Osteoblast (primary cell): ENCODE results near the gene ATP7B. TPM values are rescaled to one million over a fixed set of nuclear protein-coding genes. Genes with fewer than 3 reads are reported as not detected.

Experiments used
- DNase-seq: peaks from one replicate; pipeline ENCODE4 v3.0.0; 2011; ENCODE audit warnings: low spot score, mixed read lengths; ENCODE audit not compliant: insufficient read length; ENCODE audit errors: missing footprints
- H2AFZ ChIP-seq: 2 replicates; pipeline ENCODE4 v1.6.0; 2011; ENCODE audit warnings: mild to moderate bottlenecking, low read length
- H3K27ac ChIP-seq: 2 replicates; pipeline ENCODE4 v1.5.1; 2011; ENCODE audit warnings: mild to moderate bottlenecking, low read depth, low read length, moderate library complexity
- H3K27me3 ChIP-seq: 2 replicates; pipeline ENCODE4 v1.6.0; 2012; ENCODE audit warnings: mild to moderate bottlenecking, control low read depth, inconsistent platforms, low read length, moderate library complexity; ENCODE audit not compliant: insufficient read depth
- H3K36me3 ChIP-seq: 2 replicates; pipeline ENCODE4 v1.5.1; 2011; ENCODE audit warnings: mild to moderate bottlenecking, low read length, control low read depth, moderate library complexity; ENCODE audit not compliant: insufficient read depth
- H3K4me1 ChIP-seq: 2 replicates; pipeline ENCODE4 v1.5.1; 2011; ENCODE audit warnings: mild to moderate bottlenecking, low read length, control low read depth, moderate library complexity; ENCODE audit not compliant: insufficient read depth
- H3K4me2 ChIP-seq: 2 replicates; pipeline ENCODE4 v1.6.0; 2011; ENCODE audit warnings: mild to moderate bottlenecking, low read length; ENCODE audit not compliant: insufficient read depth
- H3K4me3 ChIP-seq: fragments of 200-600 bp; sonication (generic); 3 replicates; pipeline ENCODE4 v1.5.1; 2012; ENCODE audit warnings: mild to moderate bottlenecking, low read length, inconsistent platforms; ENCODE audit not compliant: insufficient read depth
- H3K79me2 ChIP-seq: 2 replicates; pipeline ENCODE4 v1.6.0; 2012; ENCODE audit warnings: mild to moderate bottlenecking, low read length, control low read depth, inconsistent platforms; ENCODE audit not compliant: insufficient read depth
- H3K9me3 ChIP-seq: 2 replicates; pipeline ENCODE4 v1.5.1; 2011; ENCODE audit warnings: low read depth, low read length, control low read depth
- H4K20me1 ChIP-seq: 2 replicates; pipeline ENCODE4 v1.6.0; 2012; ENCODE audit warnings: mild to moderate bottlenecking, low read length, control low read depth; ENCODE audit not compliant: insufficient read depth
- CTCF ChIP-seq: IDR thresholded peaks from 2 replicates; pipeline ENCODE4 v1.5.1; 2011; ENCODE audit warnings: mild to moderate bottlenecking, low read depth, low read length, moderate library complexity; ENCODE audit errors: extremely low read depth
- total RNA-seq: library from RNA; depleted of rRNA; stranded (reverse); fragments of >200 nt; gene quantifications from 2 replicates; pipeline ENCODE4 v1.2.3, GENCODE V29; 2012

Gene ATP7B
- total RNA-seq, 1 donor = 4.0 TPM

DNA sequence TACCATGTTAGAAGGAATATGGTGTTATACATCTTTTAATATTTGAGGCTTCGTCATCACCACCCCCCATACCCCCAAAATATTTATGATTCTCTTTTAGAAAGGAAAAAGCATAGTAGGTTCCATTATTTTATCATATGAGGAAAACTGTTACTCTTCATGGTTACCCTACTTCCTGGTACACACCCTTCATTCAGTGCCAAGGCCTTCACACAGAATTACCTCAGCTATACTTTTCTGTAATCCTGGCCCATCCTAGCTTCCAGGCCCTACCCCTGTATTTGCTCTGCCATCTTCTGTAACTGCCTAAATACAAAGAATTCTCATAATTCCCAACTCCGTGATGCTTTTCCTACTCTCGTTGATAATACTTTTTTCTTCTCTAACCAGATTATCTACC, 8.9 kb upstream of the ATP7B start:
- H3K4me2 ChIP-seq = no peak overlapping the region
- no peak overlapping the region for H3K27ac ChIP-seq
- H3K4me1 ChIP-seq = no peaks in the 10 kb centered on the region
- TF ChIP-seq CTCF = no peak
- peaks cover 11% of the 10 kb centered on the region for H4K20me1 ChIP-seq
- H2AFZ ChIP-seq = no peak overlapping the region
- H3K27me3 ChIP-seq = no peaks in the 10 kb centered on the region
- no peaks in the 10 kb centered on the region for H3K9me3 ChIP-seq
- H3K36me3 ChIP-seq = peaks cover 56% of the 10 kb centered on the region
- no peak for DNase-seq
- H3K4me3 ChIP-seq = no peak overlapping the region
- peaks cover 42% of the 10 kb centered on the region for H3K79me2 ChIP-seq

- Histone ChIP-seq H3K4me2 (no peak overlapping the region), H2AFZ (no peak overlapping the region), H3K79me2 (peaks cover 64% of the 10 kb centered on the region), H3K27ac (no peak overlapping the region), H3K4me3 (no peak overlapping the region), H4K20me1 (peaks cover 4% of the 10 kb centered on the region), H3K4me1 (peaks cover 9% of the 10 kb centered on the region), H3K9me3 (no peaks in the 10 kb centered on the region), H3K27me3 (no peaks in the 10 kb centered on the region), H3K36me3 (peaks cover 30% of the 10 kb centered on the region)
- DNase-seq = no peak
- TF ChIP-seq CTCF = no peak
Measured at GRCh38 chr13:52016296-52016695, 5.0 kb upstream of the ATP7B start.

GRCh38 chr13:52012512-52012836, 1.2 kb upstream of the ATP7B start:
- Histone ChIP-seq H3K27me3 (peaks cover 15% of the 10 kb centered on the region), H3K79me2 (peaks cover 52% of the 10 kb centered on the region), H3K36me3 (peaks cover under 1% of the 10 kb centered on the region), H3K4me1 (peaks cover 14% of the 10 kb centered on the region), H3K4me3 (peak overlapping the region; percentile 79), H3K27ac (peak overlapping the region; percentile 89), H3K4me2 (peak overlapping the region; percentile 84), H3K9me3 (no peaks in the 10 kb centered on the region), H2AFZ (peak overlapping the region; percentile 91), H4K20me1 (peaks cover 4% of the 10 kb centered on the region)
- no peak for TF ChIP-seq CTCF
- no peak for DNase-seq

DNA sequence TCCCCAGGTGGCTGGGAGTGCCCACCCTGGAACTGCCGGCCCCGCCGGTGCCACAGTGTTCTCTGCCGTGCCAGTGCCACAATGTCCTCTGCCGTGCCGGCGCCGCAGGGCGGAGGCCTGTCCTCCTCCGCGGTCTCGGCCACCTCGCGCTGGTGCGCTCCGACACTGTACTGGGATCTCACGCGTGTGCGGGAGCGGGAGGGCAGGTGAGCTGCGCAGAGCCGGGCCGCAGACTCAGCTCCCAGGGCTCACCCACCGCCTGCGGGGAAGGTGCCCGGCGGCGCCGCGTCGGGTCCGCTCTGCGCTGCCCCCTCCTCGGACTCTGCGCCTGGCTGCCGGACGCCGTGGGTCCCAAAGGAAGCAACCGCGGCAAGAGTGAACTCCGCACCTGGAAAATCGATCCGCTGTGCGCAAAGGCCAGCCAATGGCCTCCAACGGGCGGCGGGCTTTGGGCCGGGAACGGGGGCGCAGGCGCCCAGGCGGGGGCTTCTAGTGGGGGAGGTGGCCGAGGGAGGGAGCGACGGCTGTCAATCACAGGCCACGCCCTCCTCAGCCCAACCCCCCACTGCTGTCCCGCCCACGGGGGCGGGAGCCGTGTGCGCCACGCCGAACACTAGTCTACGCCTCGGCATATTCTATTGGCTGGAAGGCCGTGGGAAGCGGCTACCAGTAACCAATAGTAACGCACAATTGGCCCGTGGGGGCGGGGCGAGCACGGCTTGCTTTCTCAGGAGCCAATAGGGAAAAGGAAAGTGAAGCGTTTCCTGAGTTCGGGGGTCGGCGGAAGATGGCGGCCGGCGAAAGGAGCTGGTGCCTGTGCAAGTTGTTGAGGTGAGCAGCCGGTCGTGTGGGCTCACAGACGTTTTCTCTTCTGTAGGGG, 622 bp upstream of the ATP7B start, which contains the start of gene ALG11:
ALG11 (plus strand) TSS at position 767 of the 880 bp plus-strand sequence; CDS start at position 788, 21 bp downstream.
- H3K27ac ChIP-seq = peak within 1 kb of the TSS; percentile 89
- peak within 1 kb of the TSS; percentile 97 for H2AFZ ChIP-seq
- H3K27me3 ChIP-seq = peaks cover 15% of the 10 kb centered on the region
- peak within 1 kb of the TSS; percentile 94 for H3K4me2 ChIP-seq
- H3K4me1 ChIP-seq = peaks cover 14% of the 10 kb centered on the region
- peak; percentile 99 for DNase-seq
- H3K36me3 ChIP-seq = no peaks in the 10 kb centered on the region
- H3K9me3 ChIP-seq = no peaks in the 10 kb centered on the region
- peaks cover 2% of the 10 kb centered on the region for H4K20me1 ChIP-seq
- peaks cover 47% of the 10 kb centered on the region for H3K79me2 ChIP-seq
- H3K4me3 ChIP-seq = peak within 1 kb of the TSS; percentile 79
- TF ChIP-seq CTCF = no peak
